B cell (primary cell): Measurements from ENCODE around the gene SORL1. TPM values are rescaled to one million over a fixed set of nuclear protein-coding genes. Genes with fewer than 3 reads are reported as not detected.

ENCODE experiments used
- ATAC-seq: fragments of 200-7000 bp; cut with Tn5 transposase; one replicate; pipeline ENCODE4 v1.10.0; 2021; ENCODE audit warnings: low read depth, mild to moderate bottlenecking, moderate number of reproducible peaks, moderate library complexity
- CTCF ChIA-PET: fragments of 350-600 bp; sonication (Branson Sonifier 250); formaldehyde crosslinking; loops from one replicate; lab custom pipeline; 2021; ENCODE audit warnings: antibody characterized with exemption, inconsistent platforms; lab: Charles Lee
- POLR2A ChIA-PET: fragments of 350-600 bp; sonication (Branson Sonifier 250); formaldehyde crosslinking; loops from one replicate; lab custom pipeline; 2021; ENCODE audit warnings: antibody characterized with exemption; lab: Charles Lee
- DNase-seq: peaks from one replicate; pipeline ENCODE4 v3.0.0; 2013
- H2AFZ ChIP-seq: 2 replicates; pipeline ENCODE4 v1.6.1; 2012; ENCODE audit warnings: mild to moderate bottlenecking, low read depth, low read length; ENCODE audit not compliant: insufficient read depth, poor library complexity, severe bottlenecking
- H3K27ac ChIP-seq, 2 donors: 1 replicate in 1 of 2; 2 replicates in 1 of 2; pipeline ENCODE4 v1.5.1; 2012 to 2013; ENCODE audit warnings: low read length in 2 of 2, mild to moderate bottlenecking in 2 of 2, moderate library complexity in 1 of 2
- H3K27me3 ChIP-seq, 4 experiments: fragments of 200-600 bp in 1 of 4; sonication (generic) in 1 of 4; replicated peaks in 1 of 4; 1 replicate in 2 of 4; 2 replicates in 2 of 4; pipeline versions ENCODE4 v1.6.1 to v1.7.0; 2013 to 2016; ENCODE audit warnings: low read length in 3 of 4, mild to moderate bottlenecking in 2 of 4, mixed read lengths in 1 of 4, moderate library complexity in 1 of 4; ENCODE audit not compliant: insufficient read depth in 4 of 4, control insufficient read depth in 3 of 4; ENCODE audit errors: control extremely low read depth in 1 of 4
- H3K36me3 ChIP-seq, 2 experiments: replicated peaks in 1 of 2; 1 replicate in 1 of 2; 2 replicates in 1 of 2; pipeline versions ENCODE4 v1.6.1 to v1.7.1; 2013; ENCODE audit warnings: low read length in 1 of 2; ENCODE audit not compliant: insufficient read depth in 2 of 2, control insufficient read depth in 1 of 2; ENCODE audit errors: control extremely low read depth in 1 of 2, extremely low read depth in 1 of 2
- H3K4me1 ChIP-seq, 2 donors: fragments of 200-600 bp in 1 of 2; sonication (generic) in 1 of 2; 1 replicate in 1 of 2; 2 replicates in 1 of 2; pipeline versions ENCODE4 v1.5.1 to v1.6.1; 2013 to 2017; ENCODE audit warnings: low read length in 2 of 2; ENCODE audit not compliant: control insufficient read depth in 2 of 2, insufficient read depth in 2 of 2
- H3K4me2 ChIP-seq: replicated peaks from 2 replicates; pipeline ENCODE3; 2012; ENCODE audit warnings: mild to moderate bottlenecking, low read depth, low read length; ENCODE audit not compliant: poor library complexity, severe bottlenecking
- H3K4me3 ChIP-seq, 5 experiments: fragments of 200-600 bp in 1 of 5; sonication (generic) in 1 of 5; 1 replicate in 3 of 5; 2 replicates in 2 of 5; pipeline versions ENCODE4 v1.5.1 to v1.7.0; 2011 to 2016; ENCODE audit warnings: low read length in 4 of 5, mild to moderate bottlenecking in 4 of 5, low read depth in 2 of 5, control low read depth in 1 of 5, moderate library complexity in 1 of 5; ENCODE audit not compliant: insufficient read depth in 1 of 5; ENCODE audit errors: control extremely low read depth in 1 of 5, extremely low read depth in 1 of 5
- H3K79me2 ChIP-seq: fragments of 200-600 bp; sonication (generic); one replicate; pipeline ENCODE4 v1.6.0; 2016; ENCODE audit warnings: low read length; ENCODE audit not compliant: control insufficient read depth, insufficient read depth
- H3K9ac ChIP-seq: fragments of 200-600 bp; sonication (generic); 2 replicates; pipeline ENCODE4 v1.6.1; 2017; ENCODE audit warnings: mild to moderate bottlenecking, low read length, moderate library complexity
- H3K9me3 ChIP-seq, 3 donors: one replicate each; pipeline versions ENCODE4 v1.6.1 to v1.7.1; 2013; ENCODE audit warnings: low read length in 2 of 3; ENCODE audit not compliant: control insufficient read depth in 2 of 3, insufficient read depth in 1 of 3; ENCODE audit errors: control extremely low read depth in 1 of 3
- H4K20me1 ChIP-seq: 2 replicates; pipeline ENCODE4 v1.6.0; 2012; ENCODE audit warnings: mild to moderate bottlenecking, low read length; ENCODE audit not compliant: insufficient read depth, control insufficient read depth, poor library complexity, severe bottlenecking
- H3K27ac Mint-ChIP-seq: one replicate; pipeline ENCODE4 v1.8.0; 2021; ENCODE audit warnings: mixed read lengths
- H3K27me3 Mint-ChIP-seq: one replicate; pipeline ENCODE4 v1.8.0; 2021; ENCODE audit warnings: mixed read lengths
- H3K4me1 Mint-ChIP-seq: one replicate; pipeline ENCODE4 v1.8.0; 2021; ENCODE audit warnings: mixed read lengths
- H3K4me3 Mint-ChIP-seq: one replicate; pipeline ENCODE4 v1.8.0; 2021; ENCODE audit warnings: mixed read lengths
- H3K9me3 Mint-ChIP-seq: one replicate; pipeline ENCODE4 v1.8.0; 2022; ENCODE audit warnings: mixed read lengths; ENCODE audit not compliant: insufficient read depth
- CTCF ChIP-seq: fragments of 200-600 bp; IDR thresholded peaks from one replicate; pipeline ENCODE4 v1.8.0; 2022; ENCODE audit warnings: antibody characterized with exemption, mild to moderate bottlenecking
- EZH2 ChIP-seq: IDR thresholded peaks from 2 replicates; pipeline ENCODE4 v1.6.1; 2012; ENCODE audit warnings: borderline replicate concordance, low read depth, mild to moderate bottlenecking, moderate library complexity, low read length; ENCODE audit not compliant: insufficient read depth, poor library complexity, severe bottlenecking
- WGBS: methylation state at CpG from one replicate; pipeline ENCODE4 v1.1.5; 2013; ENCODE audit warnings: missing lambda C conversion rate; ENCODE audit not compliant: insufficient coverage; 5-methylcytosine and 5-hydroxymethylcytosine counted together
- intact Hi-C: fragments of 100-400 bp; cut with micrococcal nuclease; formaldehyde crosslinking; loops from one replicate; pipeline ENCODE4 v1.10.0; 2022
- polyA plus RNA-seq: library from polyadenylated mRNA; depleted of rRNA; stranded (reverse); fragments of >200 nt; gene quantifications from 2 replicates; pipeline ENCODE4 v1.2.3, GENCODE V29; 2012
- total RNA-seq, 2 donors: library from RNA; stranded (reverse); fragments of 120-200 nt in 1 of 2; gene quantifications; 1 replicate in 1 of 2; 2 replicates in 1 of 2; pipeline versions ENCODE4 v1.2.3 to v1.2.4, GENCODE V29; 2013 to 2022

SORL1 gene
- total and polyA plus RNA-seq, 2 donors (not counting 1 experiment from before 2014, with no cell fraction given): 13.0 to 396 TPM

- Histone ChIP-seq H3K27me3 (no peaks in the 10 kb centered on the region), H3K9ac (no peak overlapping the region), H3K79me2 (no peaks in the 10 kb centered on the region), H3K4me1 (peaks cover 34% of the 10 kb centered on the region in 2 donors), H3K4me2 (no peak overlapping the region), H2AFZ (no peak overlapping the region), H3K9me3 (no peaks in the 10 kb centered on the region), H3K36me3 (peaks cover 3 to 41% of the 10 kb centered on the region in 2 experiments), H3K4me3 (no peak overlapping the region), H3K27ac (no peak overlapping the region), H4K20me1 (peaks cover 5% of the 10 kb centered on the region)
- no peak for ATAC-seq
- no peak for TF ChIP-seq CTCF
- no peak for TF ChIP-seq EZH2
- intact Hi-C loops: no loop called here
- Mint-ChIP-seq H3K27me3 (no peaks in the 10 kb centered on the region), H3K27ac (no peak overlapping the region), H3K9me3 (no peaks in the 10 kb centered on the region), H3K4me1 (peaks cover 40% of the 10 kb centered on the region), H3K4me3 (no peak overlapping the region)
- POLR2A ChIA-PET: no interaction called here
- 88% methylated on average over 2 of the region's 2 CpGs for WGBS
- CTCF ChIA-PET: no interaction called here
- no peak for DNase-seq
Measured at GRCh38 chr11:121587182-121587581, 135.1 kb downstream of the SORL1 start.

- no peak overlapping the region for H3K27ac ChIP-seq
- no peak overlapping the region for H3K9ac ChIP-seq
- Mint-ChIP-seq H3K27me3 (no peaks in the 10 kb centered on the region), H3K4me1 (peaks cover 35% of the 10 kb centered on the region), H3K9me3 (no peaks in the 10 kb centered on the region), H3K4me3 (peak overlapping the region; percentile 16), H3K27ac (peak overlapping the region; percentile 12)
- H3K4me3 ChIP-seq: no peak overlapping the region
- no peak for ATAC-seq
- peak; percentile 18 for DNase-seq
- ChIA-PET CTCF (interaction anchor here (0.6 kb wide), 1 partner anchor 161 kb away, joined by 3 read pairs; no protein-coding TSS in a partner anchor), POLR2A (no interaction called here)
- no peak overlapping the region for H2AFZ ChIP-seq
- no peaks in the 10 kb centered on the region for H3K27me3 ChIP-seq
- peaks cover 0 to 31% of the 10 kb centered on the region in 2 experiments for H3K36me3 ChIP-seq
- intact Hi-C loops: loop anchor here (1.0 kb wide), 1 partner anchor 221 kb away; no protein-coding TSS in a partner anchor
- H3K9me3 ChIP-seq: no peaks in the 10 kb centered on the region
- H3K79me2 ChIP-seq: no peaks in the 10 kb centered on the region
- 52% methylated on average over 6 of the region's 8 CpGs for WGBS
- peaks cover 5% of the 10 kb centered on the region for H4K20me1 ChIP-seq
- TF ChIP-seq EZH2 (no peak), CTCF (no peak)
- H3K4me2 ChIP-seq: peak overlapping the region; percentile 50
- H3K4me1 ChIP-seq: peaks cover 31 to 32% of the 10 kb centered on the region in 2 donors
Measured at GRCh38 chr11:121588747-121589146, 136.6 kb downstream of the SORL1 start.
